Neural cell (in vitro differentiated cells): ENCODE data around the gene SSR2. TPM values are rescaled to one million over a fixed set of nuclear protein-coding genes. Genes with fewer than 3 reads are reported as not detected.

Experiments used
- H2AFZ ChIP-seq: fragments of 200-600, 300-800 bp; sonication (generic), shearing (Covaris generic); 2 replicates; pipeline ENCODE4 v1.6.0; 2014; ENCODE audit warnings: low read depth, mild to moderate bottlenecking, antibody characterized with exemption, low read length, moderate library complexity
- H3F3A ChIP-seq: fragments of 200-600 bp; shearing (Covaris generic); 2 replicates; pipeline ENCODE4 v1.6.1; 2016; ENCODE audit warnings: mild to moderate bottlenecking, moderate library complexity, mixed read lengths, antibody characterized with exemption, low read length; ENCODE audit not compliant: insufficient read depth, poor library complexity, severe bottlenecking
- H3K27ac ChIP-seq: fragments of 200-600, 300-800 bp; sonication (generic), shearing (Covaris generic); 2 replicates; pipeline ENCODE4 v1.5.1; 2014; ENCODE audit warnings: mild to moderate bottlenecking, low read length, moderate library complexity
- H3K27me3 ChIP-seq: fragments of 300-800, 200-600 bp; sonication (generic), shearing (Covaris generic); 2 replicates; pipeline ENCODE4 v1.6.0; 2014; ENCODE audit warnings: mild to moderate bottlenecking, low read depth, low read length, moderate library complexity; ENCODE audit not compliant: insufficient read depth
- H3K36me3 ChIP-seq: fragments of 300-800, 200-600 bp; sonication (generic), shearing (Covaris generic); 2 replicates; pipeline ENCODE4 v1.5.1; 2014; ENCODE audit warnings: mild to moderate bottlenecking, antibody characterized with exemption, low read length, moderate library complexity; ENCODE audit not compliant: insufficient read depth
- H3K4me2 ChIP-seq: fragments of 300-800, 200-600 bp; sonication (generic), shearing (Covaris generic); 2 replicates; pipeline ENCODE4 v1.6.0; 2014; ENCODE audit warnings: mild to moderate bottlenecking, low read length
- H3K4me3 ChIP-seq: fragments of 300-800, 200-600 bp; sonication (generic), shearing (Covaris generic); 2 replicates; pipeline ENCODE4 v1.5.1; 2014; ENCODE audit warnings: mild to moderate bottlenecking, low read length, moderate library complexity
- H3K79me2 ChIP-seq: fragments of 200-600 bp; shearing (Covaris generic); replicated peaks from 2 replicates; pipeline ENCODE4 v1.6.0; 2014; ENCODE audit warnings: mild to moderate bottlenecking, low read length, moderate library complexity; ENCODE audit not compliant: insufficient read depth
- H3K9ac ChIP-seq: fragments of 300-800, 200-600 bp; sonication (generic), shearing (Covaris generic); 2 replicates; pipeline ENCODE4 v1.6.1; 2016; ENCODE audit warnings: mild to moderate bottlenecking, low read length, mixed read lengths
- H3K9me2 ChIP-seq: fragments of 200-600 bp; shearing (Covaris generic); 2 replicates; pipeline ENCODE4 v1.6.1; 2016; ENCODE audit warnings: mild to moderate bottlenecking, low read length, mixed read lengths; ENCODE audit not compliant: insufficient read depth
- H3K9me3 ChIP-seq: fragments of 200-600, 300-800 bp; sonication (generic), shearing (Covaris generic); 2 replicates; pipeline ENCODE4 v1.6.1; 2016; ENCODE audit warnings: mild to moderate bottlenecking, mixed run types, low read length, moderate library complexity, mixed read lengths
- H4K20me1 ChIP-seq: fragments of 200-600 bp; shearing (Covaris generic); 2 replicates; pipeline ENCODE4 v1.6.1; 2016; ENCODE audit warnings: mild to moderate bottlenecking, mixed run types; ENCODE audit not compliant: insufficient read depth
- EP300 ChIP-seq: fragments of 450-650 bp; conservative IDR thresholded peaks from 2 replicates; pipeline ENCODE4 v1.6.1; 2014; ENCODE audit warnings: antibody characterized with exemption, mild to moderate bottlenecking, moderate library complexity; ENCODE audit not compliant: poor library complexity, severe bottlenecking
- EZH2 ChIP-seq: fragments of 200-600, 300-800 bp; shearing (Covaris generic), sonication (generic); IDR thresholded peaks from 2 replicates; pipeline ENCODE4 v1.6.1; 2014; ENCODE audit warnings: antibody characterized with exemption, low read length, borderline replicate concordance, mild to moderate bottlenecking; ENCODE audit not compliant: insufficient read depth, poor library complexity, severe bottlenecking
- MXI1 ChIP-seq: fragments of 450-650 bp; conservative IDR thresholded peaks from 2 replicates; pipeline ENCODE4 v1.6.1; 2014; ENCODE audit warnings: antibody characterized with exemption, mild to moderate bottlenecking; ENCODE audit not compliant: poor library complexity, severe bottlenecking
- POLR2AphosphoS5 ChIP-seq: IDR thresholded peaks from 2 replicates; pipeline ENCODE4 v1.6.1; 2012
- RAD21 ChIP-seq: fragments of 450-650 bp; conservative IDR thresholded peaks from 2 replicates; pipeline ENCODE4 v1.6.1; 2014; ENCODE audit warnings: antibody characterized with exemption, mild to moderate bottlenecking, moderate library complexity
- SMC3 ChIP-seq: fragments of 450-650 bp; conservative IDR thresholded peaks from 2 replicates; pipeline ENCODE4 v1.6.1; 2014; ENCODE audit warnings: antibody characterized with exemption, mild to moderate bottlenecking, moderate library complexity; ENCODE audit not compliant: poor library complexity
- TAF1 ChIP-seq: IDR thresholded peaks from 2 replicates; pipeline ENCODE4 v1.6.1; 2012; ENCODE audit warnings: low read depth
- polyA plus RNA-seq: library from polyadenylated mRNA; depleted of rRNA; stranded (reverse); fragments of >200 nt; gene quantifications from 2 replicates; pipeline ENCODE4 v1.2.3, GENCODE V29; 2014
- TF ChIP-seq, protein P1 (sequence below): IDR thresholded peaks from 2 replicates; pipeline ENCODE4 v1.6.1; 2012; ENCODE audit warnings: borderline replicate concordance
- TF ChIP-seq, protein P2 (sequence below): fragments of 450-650 bp; IDR thresholded peaks from 2 replicates; pipeline ENCODE4 v1.5.1; 2014; ENCODE audit warnings: antibody characterized with exemption, mild to moderate bottlenecking, moderate library complexity; ENCODE audit not compliant: poor library complexity, severe bottlenecking

The SSR2 gene
- polyA plus RNA-seq, 1 donor from 2014 or later = 473 TPM

DNA sequence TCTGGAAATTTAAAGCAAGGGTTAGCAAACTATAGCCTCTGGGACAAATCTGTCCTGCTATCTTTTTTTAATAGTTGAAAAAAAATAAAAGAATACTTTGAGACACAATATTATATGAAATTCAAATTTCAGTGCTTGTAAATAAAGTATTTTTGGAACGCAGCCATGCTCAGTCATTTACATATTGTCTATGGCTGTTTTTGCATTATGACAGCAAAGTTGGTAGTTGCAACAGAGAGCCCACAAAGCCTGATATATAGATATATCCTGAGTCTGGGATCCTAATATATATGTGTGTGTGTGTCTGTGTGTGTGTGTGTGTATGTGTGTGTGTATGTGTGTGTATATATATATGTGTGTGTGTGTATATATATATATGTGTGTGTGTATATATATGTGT lies 20.8 kb downstream of the SSR2 start:
- Histone ChIP-seq H3K9me2 (no peaks in the 10 kb centered on the region), H3K36me3 (no peaks in the 10 kb centered on the region), H3F3A (no peaks in the 10 kb centered on the region), H3K4me2 (no peak overlapping the region), H4K20me1 (no peaks in the 10 kb centered on the region), H3K79me2 (no peaks in the 10 kb centered on the region), H3K9ac (no peak overlapping the region), H3K4me3 (no peak overlapping the region), H2AFZ (no peak overlapping the region), H3K27me3 (no peaks in the 10 kb centered on the region), H3K27ac (no peak overlapping the region), H3K9me3 (no peaks in the 10 kb centered on the region)
- TF ChIP-seq, protein P1, sequence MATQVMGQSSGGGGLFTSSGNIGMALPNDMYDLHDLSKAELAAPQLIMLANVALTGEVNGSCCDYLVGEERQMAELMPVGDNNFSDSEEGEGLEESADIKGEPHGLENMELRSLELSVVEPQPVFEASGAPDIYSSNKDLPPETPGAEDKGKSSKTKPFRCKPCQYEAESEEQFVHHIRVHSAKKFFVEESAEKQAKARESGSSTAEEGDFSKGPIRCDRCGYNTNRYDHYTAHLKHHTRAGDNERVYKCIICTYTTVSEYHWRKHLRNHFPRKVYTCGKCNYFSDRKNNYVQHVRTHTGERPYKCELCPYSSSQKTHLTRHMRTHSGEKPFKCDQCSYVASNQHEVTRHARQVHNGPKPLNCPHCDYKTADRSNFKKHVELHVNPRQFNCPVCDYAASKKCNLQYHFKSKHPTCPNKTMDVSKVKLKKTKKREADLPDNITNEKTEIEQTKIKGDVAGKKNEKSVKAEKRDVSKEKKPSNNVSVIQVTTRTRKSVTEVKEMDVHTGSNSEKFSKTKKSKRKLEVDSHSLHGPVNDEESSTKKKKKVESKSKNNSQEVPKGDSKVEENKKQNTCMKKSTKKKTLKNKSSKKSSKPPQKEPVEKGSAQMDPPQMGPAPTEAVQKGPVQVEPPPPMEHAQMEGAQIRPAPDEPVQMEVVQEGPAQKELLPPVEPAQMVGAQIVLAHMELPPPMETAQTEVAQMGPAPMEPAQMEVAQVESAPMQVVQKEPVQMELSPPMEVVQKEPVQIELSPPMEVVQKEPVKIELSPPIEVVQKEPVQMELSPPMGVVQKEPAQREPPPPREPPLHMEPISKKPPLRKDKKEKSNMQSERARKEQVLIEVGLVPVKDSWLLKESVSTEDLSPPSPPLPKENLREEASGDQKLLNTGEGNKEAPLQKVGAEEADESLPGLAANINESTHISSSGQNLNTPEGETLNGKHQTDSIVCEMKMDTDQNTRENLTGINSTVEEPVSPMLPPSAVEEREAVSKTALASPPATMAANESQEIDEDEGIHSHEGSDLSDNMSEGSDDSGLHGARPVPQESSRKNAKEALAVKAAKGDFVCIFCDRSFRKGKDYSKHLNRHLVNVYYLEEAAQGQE = no peak
- no peak for TF ChIP-seq SMC3
- TF ChIP-seq EP300 = no peak
- TF ChIP-seq, protein P2, sequence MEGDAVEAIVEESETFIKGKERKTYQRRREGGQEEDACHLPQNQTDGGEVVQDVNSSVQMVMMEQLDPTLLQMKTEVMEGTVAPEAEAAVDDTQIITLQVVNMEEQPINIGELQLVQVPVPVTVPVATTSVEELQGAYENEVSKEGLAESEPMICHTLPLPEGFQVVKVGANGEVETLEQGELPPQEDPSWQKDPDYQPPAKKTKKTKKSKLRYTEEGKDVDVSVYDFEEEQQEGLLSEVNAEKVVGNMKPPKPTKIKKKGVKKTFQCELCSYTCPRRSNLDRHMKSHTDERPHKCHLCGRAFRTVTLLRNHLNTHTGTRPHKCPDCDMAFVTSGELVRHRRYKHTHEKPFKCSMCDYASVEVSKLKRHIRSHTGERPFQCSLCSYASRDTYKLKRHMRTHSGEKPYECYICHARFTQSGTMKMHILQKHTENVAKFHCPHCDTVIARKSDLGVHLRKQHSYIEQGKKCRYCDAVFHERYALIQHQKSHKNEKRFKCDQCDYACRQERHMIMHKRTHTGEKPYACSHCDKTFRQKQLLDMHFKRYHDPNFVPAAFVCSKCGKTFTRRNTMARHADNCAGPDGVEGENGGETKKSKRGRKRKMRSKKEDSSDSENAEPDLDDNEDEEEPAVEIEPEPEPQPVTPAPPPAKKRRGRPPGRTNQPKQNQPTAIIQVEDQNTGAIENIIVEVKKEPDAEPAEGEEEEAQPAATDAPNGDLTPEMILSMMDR = no peak
- TF ChIP-seq TAF1 = no peak
- no peak for TF ChIP-seq RAD21
- TF ChIP-seq MXI1 = no peak
- TF ChIP-seq POLR2AphosphoS5 = no peak
- no peak for TF ChIP-seq EZH2

DNA sequence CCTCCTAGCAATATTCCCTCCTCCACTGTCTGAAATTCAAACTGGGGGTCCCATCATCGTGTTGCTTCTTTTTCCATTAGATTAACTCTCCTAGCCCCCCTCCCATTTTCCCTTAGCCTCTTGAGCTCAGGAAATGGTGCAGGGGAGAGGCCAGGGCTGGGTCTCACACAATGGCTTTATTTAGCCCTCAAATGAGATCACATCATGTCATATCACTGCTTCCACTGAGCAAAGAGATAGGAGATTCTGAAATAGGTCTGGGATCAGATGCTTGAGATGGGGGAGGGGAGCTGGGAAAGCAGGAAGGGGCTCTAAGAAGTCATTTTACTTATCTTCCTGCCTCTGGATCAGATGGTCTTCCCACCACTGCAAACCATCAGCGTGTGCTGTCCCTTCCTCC lies 24.6 kb downstream of the SSR2 start:
- Histone ChIP-seq H3K9ac (no peak overlapping the region), H2AFZ (no peak overlapping the region), H3F3A (no peaks in the 10 kb centered on the region), H4K20me1 (no peaks in the 10 kb centered on the region), H3K4me2 (no peak overlapping the region), H3K27me3 (no peaks in the 10 kb centered on the region), H3K27ac (no peak overlapping the region), H3K9me2 (no peaks in the 10 kb centered on the region), H3K4me3 (no peak overlapping the region), H3K79me2 (no peaks in the 10 kb centered on the region), H3K36me3 (no peaks in the 10 kb centered on the region), H3K9me3 (no peaks in the 10 kb centered on the region)
- no peak for TF ChIP-seq MXI1
- no peak for TF ChIP-seq EP300
- TF ChIP-seq TAF1 = no peak
- no peak for TF ChIP-seq POLR2AphosphoS5
- no peak for TF ChIP-seq EZH2
- TF ChIP-seq SMC3 = no peak
- TF ChIP-seq RAD21 = no peak
- TF ChIP-seq, protein P2 = no peak
